K562 (cell line): ENCODE results near the gene TRIM71.

ENCODE experiments used
- CBFB ChIP-seq: sonication (generic); formaldehyde crosslinking; IDR thresholded peaks from 2 replicates; pipeline ENCODE4 v1.4.0; 2020; ENCODE audit warnings: mild to moderate bottlenecking, missing genetic modification reagents
- CREB1 ChIP-seq, 2 experiments: sonication (generic) in 1 of 2; formaldehyde crosslinking in 1 of 2; IDR thresholded peaks; 2 replicates each; pipeline versions ENCODE4 v1.6.1 to v1.8.0; 2012 to 2022; ENCODE audit warnings: inconsistent platforms in 1 of 2, mild to moderate bottlenecking in 1 of 2, missing genetic modification reagents in 1 of 2, moderate library complexity in 1 of 2
- CTCF ChIP-seq, 3 experiments: IDR thresholded peaks in 2 of 3; conservative IDR thresholded peaks in 1 of 3; 2 replicates each; pipeline ENCODE4 v1.5.1; 2011 to 2012; ENCODE audit warnings: low read length in 3 of 3, mild to moderate bottlenecking in 3 of 3, control low read depth in 2 of 3, improper control_type of control experiment in 1 of 3, inconsistent platforms in 1 of 3, low read depth in 1 of 3, mixed read lengths in 1 of 3, moderate library complexity in 1 of 3; ENCODE audit not compliant: insufficient read depth in 2 of 3
- EZH2 ChIP-seq: IDR thresholded peaks from 2 replicates; pipeline ENCODE4 v1.6.1; 2012; ENCODE audit warnings: low read depth, mild to moderate bottlenecking, inconsistent platforms, low read length, borderline replicate concordance
- MYC ChIP-seq, 2 experiments: fragments of 250-450 bp in 1 of 2; sonication (Bioruptor Pico) in 1 of 2; IDR thresholded peaks; 2 replicates each; pipeline versions ENCODE4 v1.5.1 to v1.6.1; 2012 to 2021; ENCODE audit warnings: low read depth in 2 of 2, borderline replicate concordance in 1 of 2, improper control_type of control experiment in 1 of 2, low read length in 1 of 2, mild to moderate bottlenecking in 1 of 2, moderate library complexity in 1 of 2
- POLR2A ChIP-seq: fragments of 450-650 bp; conservative IDR thresholded peaks from 2 replicates; pipeline ENCODE4 v1.6.1; 2016
- REST ChIP-seq, 2 experiments: fragments of 450-650 bp; formaldehyde crosslinking in 1 of 2; IDR thresholded peaks; 2 replicates each; pipeline versions ENCODE4 v1.4.0 to v1.6.1; 2014 to 2020; ENCODE audit warnings: mild to moderate bottlenecking in 2 of 2, borderline replicate concordance in 1 of 2, low read depth in 1 of 2

GRCh38 chr3:32896143-32896542 is 78.3 kb downstream of the TRIM71 start:
- TF ChIP-seq CREB1 (IDR thresholded peaks at IDR 0.05) (no peak), CREB1 (CRISPR knock-in tag; IDR thresholded peaks at IDR 0.05) (no peak), CBFB (no peak), EZH2 (no peak), POLR2A (no peak), CTCF (IDR thresholded peaks at IDR 0.05 in 2 of 3, conservative IDR thresholded peaks at IDR 0.05 in 1 of 3; ENCODE audit: insufficient read depth in 2 of 3, low read depth in 1 of 3, low read length in 3 of 3) (no peak), MYC (IDR thresholded peaks at IDR 0.05; ENCODE audit: low read depth, low read length) (no peak), MYC (CRISPR knock-in tag; IDR thresholded peaks at IDR 0.05; ENCODE audit: borderline replicate concordance, low read depth) (no peak), REST (IDR thresholded peaks at IDR 0.05; ENCODE audit: borderline replicate concordance) (no peak), REST (CRISPR knock-in tag; IDR thresholded peaks at IDR 0.05; ENCODE audit: low read depth) (no peak)
